Measurements from ENCODE around the gene DCK. TPM values are rescaled to one million over a fixed set of nuclear protein-coding genes. Genes with fewer than 3 reads are reported as not detected.

The DCK gene
- total RNA-seq (2022; extraction: Qiagen RNA extraction; ENCODE audit: low read depth) = 13.7 to 19.6 TPM (median 17.9 TPM) in 5 replicates

GRCh38 chr4:70993181-70994068 lies at the start of gene DCK:
TSS of gene DCK (plus strand) at chr4:70993649. CDS start at chr4:70993836, 187 bp downstream.

Other genes with a start within 250 kb of the DCK start
- gene GRSF1, start 153.8 kb upstream of the DCK start, total RNA-seq (2022; extraction: Qiagen RNA extraction; ENCODE audit: low read depth) = 75.6 to 81.3 TPM (median 78.5 TPM) in 5 replicates
- gene MOB1B, start 91.3 kb upstream of the DCK start, total RNA-seq (2022; extraction: Qiagen RNA extraction; ENCODE audit: low read depth) = 3.6 to 7.5 TPM (median 6.3 TPM) in 5 replicates